Measurements from ENCODE around the gene WBP1L.

GRCh38 chr10:102720337-102720736 lies 23.4 kb upstream of the WBP1L start:
- TF ChIP-seq POLR2A (IDR thresholded peaks at IDR 0.05): no peak
- no peak for TF ChIP-seq CTCF (IDR thresholded peaks at IDR 0.05)
- no peak for TF ChIP-seq EP300 (IDR thresholded peaks at IDR 0.05)

Data from tibial nerve (tissue), 4 donors.